ENCODE results near the gene ZMYM5.
"Not testable (repeated sequence)": the region's sequence is repeated elsewhere in the genome, so short reads cannot be mapped to it uniquely, and the experiment has no call there.

The ZMYM5 gene

GRCh38 chr13:19863323-19864023, at the start of gene ZMYM5:
Gene ZMYM5 (minus strand): TSS chr13:19863649. CDS start chr13:19852180, 11,469 bp downstream.
- peak; percentile 90 for DNase-seq

DNA sequence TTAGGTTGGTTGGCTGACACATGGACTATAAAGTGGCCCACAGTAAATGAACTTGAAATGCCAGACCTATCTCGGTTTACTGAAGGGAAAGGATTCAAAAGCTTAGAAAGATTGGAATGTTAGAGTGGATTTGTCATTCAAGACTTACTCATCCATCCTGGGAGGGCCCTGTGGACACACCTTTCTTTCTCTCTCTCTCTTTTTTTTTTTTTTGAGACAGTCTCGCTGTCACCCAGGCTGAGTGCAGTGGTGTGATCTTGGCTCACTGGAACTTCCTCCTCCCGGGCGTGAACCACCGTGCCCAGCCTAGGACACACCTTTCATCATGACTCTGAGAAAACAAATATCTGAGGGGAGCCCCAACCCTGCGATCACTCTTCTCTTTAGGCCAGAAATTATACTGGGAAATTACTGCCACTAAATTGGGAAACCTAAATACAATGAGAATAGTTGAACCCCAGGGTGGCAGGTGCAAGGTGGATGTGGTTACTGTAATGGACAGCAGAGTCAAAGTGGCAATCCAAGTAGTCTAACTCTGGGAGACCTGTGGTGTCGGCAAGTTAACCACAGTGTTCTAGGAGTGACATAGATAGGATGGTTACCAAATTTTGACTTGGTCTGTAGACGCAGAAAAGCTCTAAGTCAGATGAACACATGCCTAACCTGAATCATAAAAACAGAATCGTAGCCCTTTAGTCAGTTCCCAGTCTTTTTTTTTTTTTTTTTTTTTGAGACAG, 47.1 kb upstream of the ZMYM5 start:
- no peak for DNase-seq

DNA sequence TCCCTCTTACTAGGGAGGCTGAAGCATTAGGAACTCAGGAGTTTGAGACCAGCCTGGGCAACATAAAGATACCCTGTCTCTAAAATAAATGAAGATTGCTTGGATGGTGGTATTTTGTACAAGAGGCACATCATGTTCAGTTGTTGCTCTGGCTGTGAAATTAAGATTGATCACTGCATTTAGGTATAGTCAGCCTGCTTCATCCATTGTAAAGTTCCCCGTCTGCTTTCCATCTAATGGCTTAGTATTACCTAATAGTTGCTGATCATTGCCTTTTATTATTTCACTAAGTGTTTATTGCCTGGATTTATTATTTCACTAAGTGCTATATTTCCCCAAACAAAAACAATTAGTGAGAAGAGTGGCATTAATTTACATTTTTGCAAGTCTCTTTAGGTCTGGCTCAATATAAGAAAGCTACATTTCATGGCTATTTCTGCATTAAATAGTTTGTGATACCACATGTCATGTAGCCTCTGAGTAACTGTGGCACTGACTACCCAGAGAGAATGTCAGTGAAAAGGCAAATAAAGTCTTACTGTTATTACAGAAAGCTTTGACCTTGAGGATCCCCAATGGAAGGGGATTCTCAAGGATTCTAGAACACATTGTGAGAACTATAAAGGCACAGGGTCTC, 45.0 kb upstream of the ZMYM5 start:
- DNase-seq: no peak

- DNase-seq: not testable (repeated sequence)
Measured at GRCh38 chr13:19905487-19906195, 42.2 kb upstream of the ZMYM5 start.

DNA sequence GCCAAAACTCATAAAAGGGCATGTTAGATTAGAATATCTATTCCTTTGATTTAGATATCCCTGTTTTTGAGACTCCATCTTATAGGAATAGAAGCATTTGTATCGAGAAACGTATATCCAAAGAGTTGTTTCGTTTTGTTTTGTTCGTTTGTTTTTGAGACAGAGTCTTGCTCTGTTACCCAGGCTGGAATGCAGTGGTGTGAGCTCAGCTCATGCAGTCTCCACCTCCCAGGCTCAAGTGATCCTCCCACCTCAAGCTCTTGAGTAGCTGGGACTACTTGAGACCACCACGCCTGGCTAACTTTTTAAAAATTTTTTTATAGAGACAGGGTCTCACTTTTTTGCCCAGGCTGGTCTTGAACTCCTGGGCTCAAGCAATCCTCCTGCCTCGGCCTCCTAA, 26.6 kb upstream of the ZMYM5 start:
- DNase-seq: no peak

DNA sequence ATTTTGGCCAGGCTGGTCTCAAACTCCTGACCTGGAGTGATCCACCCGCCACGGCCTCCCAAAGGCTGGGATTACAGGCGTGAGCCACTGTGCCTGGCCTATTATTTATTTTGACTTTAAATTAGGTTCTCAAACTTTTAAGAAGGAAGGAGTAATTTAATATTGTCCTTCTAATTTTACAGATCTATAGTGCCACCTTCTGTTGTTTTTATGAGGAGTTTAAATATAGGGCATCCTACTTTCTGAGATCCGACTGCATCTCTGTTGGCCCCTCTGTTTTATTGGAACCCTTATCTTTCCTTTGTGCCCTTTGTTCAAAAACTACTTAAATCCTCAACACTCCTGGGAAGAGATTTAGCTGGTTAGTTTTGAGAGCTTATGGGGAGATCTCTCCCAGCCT, 25.4 kb upstream of the ZMYM5 start:
- DNase-seq: no peak

- no peak for DNase-seq
Measured at GRCh38 chr13:19882231-19882630, 18.8 kb upstream of the ZMYM5 start.

DNA sequence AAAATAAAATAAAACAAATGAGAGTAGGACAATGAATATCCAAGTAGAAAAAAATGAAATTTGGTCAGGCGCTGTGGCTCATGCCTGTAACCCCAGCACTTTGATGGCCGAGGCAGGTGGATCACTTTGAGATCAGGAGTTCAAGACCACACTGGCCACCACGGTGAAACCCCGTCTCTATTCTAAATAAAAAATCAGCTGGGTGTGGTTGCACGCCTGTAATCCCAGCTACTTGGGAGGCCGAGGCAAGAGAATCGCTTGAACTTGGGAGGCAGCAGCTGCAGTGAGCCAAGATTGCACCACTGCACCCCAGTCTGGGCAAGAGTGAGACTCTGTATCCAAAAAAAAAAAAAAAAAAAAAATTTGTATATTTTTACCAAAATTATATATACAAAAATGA, 18.2 kb upstream of the ZMYM5 start:
- no peak for DNase-seq

DNA sequence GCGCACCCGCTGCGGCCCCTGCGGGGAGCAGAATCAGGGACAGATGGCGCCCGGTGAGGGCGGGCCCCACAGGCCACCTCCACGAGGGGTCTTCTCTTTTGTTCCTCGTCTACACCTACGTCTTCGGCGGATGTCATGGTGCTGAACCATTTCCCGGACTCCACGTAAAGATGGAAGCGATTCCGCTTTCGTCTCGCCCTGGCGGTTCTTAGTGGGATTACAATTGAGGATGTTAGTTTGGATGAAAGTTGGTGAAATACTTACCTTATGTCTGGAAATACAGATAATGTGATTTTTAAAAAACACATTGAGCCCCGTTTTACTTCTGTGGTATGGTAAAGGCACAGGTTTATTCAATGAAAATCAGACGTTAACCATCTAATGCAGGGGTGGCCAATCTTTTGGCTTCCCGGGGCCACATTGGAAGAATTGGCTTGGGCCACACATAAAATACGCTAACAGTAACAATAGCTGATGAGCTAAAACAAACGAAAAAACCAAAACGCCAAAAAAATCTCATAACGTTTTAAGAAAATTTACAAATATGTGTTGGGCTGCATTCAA, 1.4 kb upstream of the ZMYM5 start:
- DNase-seq: peak; percentile 35

DNA sequence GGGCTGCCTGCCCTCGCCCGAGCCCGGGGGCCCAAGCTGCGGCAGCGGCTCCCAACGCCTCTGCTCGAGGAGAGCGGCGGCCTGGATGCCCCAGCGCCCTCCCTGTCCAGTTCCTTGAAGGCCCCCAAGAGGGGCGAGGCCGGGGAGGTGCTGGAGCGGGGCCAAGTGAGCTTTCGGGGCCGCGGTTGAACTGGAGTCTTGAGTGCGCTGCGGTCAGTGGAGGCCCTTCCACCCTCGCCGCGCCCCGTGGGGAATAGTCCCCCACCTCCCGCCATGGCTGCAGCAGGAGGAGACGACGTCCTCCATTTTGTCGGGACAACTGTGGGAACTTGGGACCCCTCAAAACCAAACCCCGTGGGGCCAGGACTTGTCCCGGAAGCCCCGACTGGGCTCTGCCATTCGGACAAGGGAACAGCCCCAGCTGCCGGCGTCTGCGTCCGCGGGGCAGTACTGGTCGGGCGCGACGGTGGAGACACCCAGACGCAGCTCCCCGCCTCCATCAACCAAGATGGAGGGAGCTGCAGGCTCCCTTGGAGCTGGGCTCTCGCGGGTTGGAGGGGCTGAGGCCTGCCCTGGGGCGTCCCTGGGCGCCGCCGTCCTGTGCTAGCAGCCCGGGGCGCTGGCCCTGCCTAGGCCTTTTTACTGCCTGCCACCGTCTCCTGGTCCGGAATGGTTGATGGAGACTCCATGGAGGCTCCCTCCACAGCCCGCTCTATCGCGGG, 736 bp upstream of the ZMYM5 start:
- peak; percentile 57 for DNase-seq

DNA sequence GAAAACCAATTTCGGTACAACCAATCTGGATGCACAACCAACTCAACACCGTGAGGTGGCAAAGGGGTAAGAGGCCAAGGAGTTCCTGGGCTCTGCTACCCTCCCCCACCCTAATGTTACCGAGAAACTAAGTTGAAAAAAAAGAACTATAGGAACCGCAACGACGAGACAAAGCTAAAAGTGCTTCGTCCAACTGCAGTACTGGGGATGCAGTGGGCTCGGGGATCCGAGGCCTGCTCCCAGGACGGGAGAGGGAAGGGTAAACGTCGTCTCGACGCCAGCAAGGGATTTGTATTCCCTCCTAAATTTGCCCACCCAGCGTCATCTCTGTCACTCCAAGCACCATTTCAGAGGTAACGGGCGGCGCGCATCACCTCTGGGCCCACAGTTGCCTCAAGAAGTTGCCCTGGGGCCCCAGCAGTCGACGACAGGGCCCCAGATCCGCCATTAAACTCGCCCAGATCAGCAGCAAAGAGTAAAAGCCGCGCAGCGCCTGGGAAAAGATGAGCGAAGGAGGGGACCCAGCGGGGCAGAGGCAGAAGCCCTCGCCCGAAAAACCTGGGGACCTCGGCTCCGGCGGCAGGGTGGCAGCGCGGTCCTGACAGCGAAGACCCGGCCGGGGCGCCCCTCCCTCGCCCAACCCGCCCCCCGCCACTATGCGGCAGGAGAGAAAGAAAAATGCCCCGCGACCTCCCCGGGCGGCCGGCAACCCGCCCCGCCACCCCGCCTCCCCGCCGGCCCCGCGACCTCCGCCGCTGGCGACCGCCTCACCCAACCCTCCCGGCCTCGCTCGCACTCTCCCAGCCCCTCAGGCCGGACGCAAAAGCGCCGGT, 752 bp downstream of the ZMYM5 start:
- no peak for DNase-seq

GRCh38 chr13:19861762-19862161, 1.7 kb downstream of the ZMYM5 start:
- no peak for DNase-seq

- no peak for DNase-seq
Measured at GRCh38 chr13:19860884-19861655, 2.4 kb downstream of the ZMYM5 start.

- DNase-seq: not testable (repeated sequence)
Measured at GRCh38 chr13:19857637-19858036, 5.8 kb downstream of the ZMYM5 start.

DNA sequence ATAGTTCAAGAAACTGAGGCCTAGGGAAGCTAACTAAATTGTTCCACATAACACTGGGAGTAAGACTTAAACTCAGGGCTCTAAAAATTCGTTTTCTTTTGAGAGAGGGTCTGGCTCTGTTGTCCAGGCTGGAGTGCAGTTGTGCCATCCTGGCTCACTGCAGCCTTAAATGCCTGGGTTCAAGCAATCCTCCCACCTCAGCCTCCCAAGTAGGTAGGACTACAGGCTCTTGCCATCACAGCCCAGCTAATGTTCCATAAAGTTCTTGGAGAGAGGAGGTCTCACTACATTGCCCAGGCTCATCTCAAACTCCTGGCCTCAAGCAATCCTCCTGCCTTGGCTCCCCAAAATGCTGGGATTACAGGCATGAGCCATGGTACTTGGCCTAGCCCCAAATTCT, 10.7 kb downstream of the ZMYM5 start:
- no peak for DNase-seq

GRCh38 chr13:19845758-19846157, 17.7 kb downstream of the ZMYM5 start:
- DNase-seq: no peak

DNA sequence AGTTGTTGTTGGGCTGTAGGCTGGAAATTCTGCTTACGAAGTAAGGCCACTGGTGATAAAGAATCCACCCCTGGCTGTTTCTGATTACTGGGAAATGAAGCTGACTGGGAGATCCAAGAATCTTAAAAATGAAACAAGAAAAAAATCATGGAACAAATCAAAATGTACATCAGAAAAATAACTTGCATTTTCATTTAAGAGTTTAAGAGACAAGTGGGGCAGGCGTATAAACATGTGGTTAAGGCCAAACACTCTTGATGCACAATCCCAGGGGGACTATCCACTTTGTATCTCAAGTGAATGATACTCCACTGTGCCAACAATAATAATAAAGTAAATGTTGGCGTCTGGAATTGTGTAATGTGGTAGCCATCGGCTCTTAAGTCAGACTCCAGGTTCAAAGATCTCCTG, 24.6 kb downstream of the ZMYM5 start:
- no peak for DNase-seq

- DNase-seq: no peak
Measured at GRCh38 chr13:19836472-19836871, 27.0 kb downstream of the ZMYM5 start.

GRCh38 chr13:19834704-19835103, 28.7 kb downstream of the ZMYM5 start:
- no peak for DNase-seq

DNA sequence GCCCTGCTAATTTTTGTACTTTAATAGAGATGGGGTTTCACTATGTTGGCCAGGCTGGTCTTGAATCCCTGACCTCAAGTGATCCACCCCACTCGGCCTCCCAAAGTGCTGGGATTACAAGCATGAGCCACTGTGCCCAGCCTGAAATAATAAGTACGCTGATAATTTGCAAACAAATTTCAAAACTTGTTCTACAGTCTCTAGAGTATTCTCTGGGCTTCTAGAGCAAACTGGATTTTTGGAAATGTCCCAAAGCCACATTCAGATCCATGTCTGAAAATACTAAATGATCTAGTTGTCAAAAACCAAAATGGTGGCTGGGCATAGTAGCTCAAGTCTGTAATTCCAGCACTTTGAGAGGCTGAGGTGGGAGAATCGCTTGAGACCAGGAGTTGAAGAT, 40.8 kb downstream of the ZMYM5 start:
- DNase-seq: no peak

Measured in NCI-H1105 treated with DMSO at 0.1 percent for 48 hours (cell line).